Inferior parietal cortex (tissue), 1 donor: Measurements from ENCODE around the gene SREK1IP1.
"Not testable (repeated sequence)": the region's sequence is repeated elsewhere in the genome, so short reads cannot be mapped to it uniquely, and the experiment has no call there.

Source experiments
- DNase-seq: peaks from one replicate; pipeline ENCODE4 v3.0.0-alpha.2; 2016; ENCODE audit errors: extremely low spot score

The SREK1IP1 gene

GRCh38 chr5:64765804-64766504 is 2.5 kb downstream of the SREK1IP1 start:
- no peak for DNase-seq

- DNase-seq = no peak
Measured at GRCh38 chr5:64763948-64764503, 4.5 kb downstream of the SREK1IP1 start.

- DNase-seq = no peak
Measured at GRCh38 chr5:64759960-64760660, 8.4 kb downstream of the SREK1IP1 start.

- no peak for DNase-seq
Measured at GRCh38 chr5:64758901-64759300, 9.6 kb downstream of the SREK1IP1 start.

GRCh38 chr5:64754066-64754465 is 14.4 kb downstream of the SREK1IP1 start:
- DNase-seq = no peak

GRCh38 chr5:64749385-64749784 is 19.1 kb downstream of the SREK1IP1 start:
- no peak for DNase-seq

- no peak for DNase-seq
Measured at GRCh38 chr5:64746446-64746845, 22.0 kb downstream of the SREK1IP1 start.

- DNase-seq = no peak
Measured at GRCh38 chr5:64744914-64745313, 23.6 kb downstream of the SREK1IP1 start.

- no peak for DNase-seq
Measured at GRCh38 chr5:64742821-64743220, 25.7 kb downstream of the SREK1IP1 start.

- no peak for DNase-seq
Measured at GRCh38 chr5:64742411-64742810, 26.1 kb downstream of the SREK1IP1 start.

- no peak for DNase-seq
Measured at GRCh38 chr5:64727150-64727549, 41.3 kb downstream of the SREK1IP1 start.

- no peak for DNase-seq
Measured at GRCh38 chr5:64722588-64722987, 45.9 kb downstream of the SREK1IP1 start.

- not testable (repeated sequence) for DNase-seq
Measured at GRCh38 chr5:64714495-64714894, 54.0 kb downstream of the SREK1IP1 start.

GRCh38 chr5:64707191-64707590 is 61.3 kb downstream of the SREK1IP1 start:
- DNase-seq = no peak

GRCh38 chr5:64706074-64706473 is 62.4 kb downstream of the SREK1IP1 start:
- DNase-seq = not testable (repeated sequence)

GRCh38 chr5:64700765-64701164 is 67.7 kb downstream of the SREK1IP1 start:
- DNase-seq = no peak

- DNase-seq = not testable (repeated sequence)
Measured at GRCh38 chr5:64696414-64696813, 72.1 kb downstream of the SREK1IP1 start.

GRCh38 chr5:64693636-64694035 is 74.9 kb downstream of the SREK1IP1 start:
- DNase-seq = no peak

GRCh38 chr5:64691291-64691690 is 77.2 kb downstream of the SREK1IP1 start:
- no peak for DNase-seq

GRCh38 chr5:64690417-64691151 is 77.9 kb downstream of the SREK1IP1 start, which contains the start of gene SHISAL2B:
Gene SHISAL2B (plus strand): TSS chr5:64690503. CDS start chr5:64690624, 121 bp downstream.
- peak; percentile 4 for DNase-seq

GRCh38 chr5:64690104-64690416 is 78.4 kb downstream of the SREK1IP1 start:
- DNase-seq = no peak

- no peak for DNase-seq
Measured at GRCh38 chr5:64688965-64689364, 79.5 kb downstream of the SREK1IP1 start.
